GM23248 (cell line): ENCODE data around the gene RBX1. TPM values are rescaled to one million over a fixed set of nuclear protein-coding genes. Genes with fewer than 3 reads are reported as not detected.

Experiments used
- DNase-seq: peaks from one replicate; pipeline ENCODE4 v3.0.0-alpha.2; 2015
- H2AFZ ChIP-seq: fragments of 200-600 bp; sonication (generic); 2 replicates; pipeline ENCODE4 v1.6.1; 2016; ENCODE audit warnings: antibody characterized with exemption
- H3F3A ChIP-seq: fragments of 200-600 bp; sonication (generic); 2 replicates; pipeline ENCODE4 v1.6.1; 2016; ENCODE audit warnings: mild to moderate bottlenecking, antibody characterized with exemption, mixed run types; ENCODE audit not compliant: insufficient read depth
- H3K27ac ChIP-seq: fragments of 200-600 bp; sonication (generic); 2 replicates; pipeline ENCODE4 v1.5.1; 2016; ENCODE audit warnings: mild to moderate bottlenecking
- H3K27me3 ChIP-seq: fragments of 200-600 bp; sonication (generic); replicated peaks from 2 replicates; pipeline ENCODE4 v1.6.1; 2016; ENCODE audit warnings: mild to moderate bottlenecking; ENCODE audit not compliant: insufficient read depth
- H3K36me3 ChIP-seq: fragments of 200-600 bp; sonication (generic); 2 replicates; pipeline ENCODE4 v1.6.1; 2016; ENCODE audit warnings: low read depth, mild to moderate bottlenecking
- H3K4me1 ChIP-seq: fragments of 200-600 bp; sonication (generic); 2 replicates; pipeline ENCODE4 v1.6.1; 2016; ENCODE audit warnings: mild to moderate bottlenecking; ENCODE audit not compliant: insufficient read depth
- H3K4me2 ChIP-seq: fragments of 200-600 bp; sonication (generic); one replicate; pipeline ENCODE4 v1.6.1; 2016; ENCODE audit warnings: mild to moderate bottlenecking; ENCODE audit not compliant: unreplicated experiment
- H3K4me3 ChIP-seq: fragments of 200-600 bp; sonication (generic); 2 replicates; pipeline ENCODE4 v1.5.1; 2016; ENCODE audit warnings: mild to moderate bottlenecking
- H3K79me2 ChIP-seq: fragments of 200-600 bp; sonication (generic); 2 replicates; pipeline ENCODE4 v1.6.1; 2016; ENCODE audit warnings: mild to moderate bottlenecking; ENCODE audit not compliant: insufficient read depth
- H3K9ac ChIP-seq: fragments of 200-600 bp; sonication (generic); 2 replicates; pipeline ENCODE4 v1.6.1; 2016; ENCODE audit warnings: mild to moderate bottlenecking
- H3K9me2 ChIP-seq: fragments of 200-600 bp; sonication (generic); 2 replicates; pipeline ENCODE4 v1.6.1; 2016; ENCODE audit warnings: mixed run types, mild to moderate bottlenecking, moderate library complexity; ENCODE audit not compliant: insufficient read depth
- H3K9me3 ChIP-seq: fragments of 200-600 bp; sonication (generic); one replicate; pipeline ENCODE4 v1.6.1; 2017; ENCODE audit warnings: low read depth
- H4K20me1 ChIP-seq: fragments of 200-600 bp; sonication (generic); 2 replicates; pipeline ENCODE4 v1.6.0; 2016; ENCODE audit not compliant: insufficient read depth
- EZH2 ChIP-seq: fragments of 200-600 bp; sonication (generic); IDR thresholded peaks from 2 replicates; pipeline ENCODE4 v1.6.1; 2018; ENCODE audit warnings: antibody characterized with exemption, mild to moderate bottlenecking; ENCODE audit not compliant: insufficient read depth, poor library complexity, severe bottlenecking
- EZH2phosphoT487 ChIP-seq: fragments of 200-600 bp; sonication (generic); IDR thresholded peaks from 2 replicates; pipeline ENCODE4 v1.6.1; 2018; ENCODE audit warnings: antibody characterized with exemption, moderate library complexity, mild to moderate bottlenecking, low read depth; ENCODE audit not compliant: insufficient read depth
- WGBS, 2 experiments: methylation state at CpG; one replicate each; pipeline ENCODE4 v1.1.6; 2015 to 2017; ENCODE audit warnings: low lambda C conversion rate in 2 of 2, low coverage in 1 of 2; ENCODE audit errors: missing lambda C conversion rate in 2 of 2; 5-methylcytosine and 5-hydroxymethylcytosine counted together
- in situ Hi-C: fragments of 300-500 bp; cut with MboI; formaldehyde crosslinking; loops from 2 replicates; pipeline ENCODE4 v1.15.0; 2020
- polyA plus RNA-seq: library from polyadenylated mRNA; unstranded; fragments of >200 nt; fragmentation: Nextera tagmentation; extraction: Ambion mirVana; gene quantifications from 2 replicates; pipeline ENCODE4 v1.2.1, GENCODE V29; 2016
- total RNA-seq: library from RNA; depleted of rRNA; stranded (reverse); fragments of >200 nt; shearing (Covaris generic); gene quantifications from 2 replicates; pipeline ENCODE4 v1.2.3, GENCODE V29; 2014

Gene RBX1
- total and polyA plus RNA-seq, 2 experiments from 2014 or later = 45.9 to 222 TPM

- Histone ChIP-seq H3K27ac (no peak overlapping the region), H3K27me3 (no peaks in the 10 kb centered on the region), H3F3A (peaks cover 11% of the 10 kb centered on the region; the same call in 1 of the 2 replicates), H3K9ac (no peak overlapping the region), H2AFZ (no peak overlapping the region), H3K4me1 (no peaks in the 10 kb centered on the region), H3K4me2 (no peak overlapping the region), H3K79me2 (0 out of 2 replicates have a peak, but pooled peaks cover 4% of the 10 kb centered on the region), H4K20me1 (no peaks in the 10 kb centered on the region), H3K36me3 (peaks cover 28% of the 10 kb centered on the region), H3K4me3 (no peak overlapping the region), H3K9me3 (no peaks in the 10 kb centered on the region), H3K9me2 (no peaks in the 10 kb centered on the region)
- no peak for DNase-seq
- in situ Hi-C loops = no loop called here
- WGBS, 2 experiments = 93 to 95% methylated on average over 9 to 13 of the region's 13 CpGs
- no peak for TF ChIP-seq EZH2
- no peak for TF ChIP-seq EZH2phosphoT487
Measured at GRCh38 chr22:40973144-40973543, 22.0 kb downstream of the RBX1 start.

- Histone ChIP-seq H3K4me3 (no peak overlapping the region), H2AFZ (no peak overlapping the region), H3K9me3 (no peaks in the 10 kb centered on the region), H3K36me3 (peaks cover 12% of the 10 kb centered on the region; the same call in 1 of the 2 replicates), H3K79me2 (0 out of 2 replicates have a peak, but pooled peaks cover 2% of the 10 kb centered on the region), H3K27me3 (no peaks in the 10 kb centered on the region), H3F3A (peaks cover 11% of the 10 kb centered on the region; the same call in 1 of the 2 replicates), H4K20me1 (no peaks in the 10 kb centered on the region), H3K9me2 (no peaks in the 10 kb centered on the region), H3K27ac (no peak overlapping the region), H3K4me1 (no peaks in the 10 kb centered on the region), H3K4me2 (peak overlapping the region; percentile 35), H3K9ac (no peak overlapping the region)
- in situ Hi-C loops = no loop called here
- peak; percentile 64 for DNase-seq
- no peak for TF ChIP-seq EZH2phosphoT487
- 3 to 9% methylated on average over 1 of the region's 1 CpG for WGBS, 2 experiments
Measured at GRCh38 chr22:40975366-40975765, 24.2 kb downstream of the RBX1 start.

GRCh38 chr22:40976866-40977700 is 25.9 kb downstream of the RBX1 start:
- peaks cover 11% of the 10 kb centered on the region; the same call in 1 of the 2 replicates for H3F3A ChIP-seq
- H3K9me2 ChIP-seq = no peaks in the 10 kb centered on the region
- H3K27me3 ChIP-seq = no peaks in the 10 kb centered on the region
- no peaks in the 10 kb centered on the region for H4K20me1 ChIP-seq
- H3K36me3 ChIP-seq = peaks cover 7% of the 10 kb centered on the region; the same call in 1 of the 2 replicates
- no peak overlapping the region for H2AFZ ChIP-seq
- in situ Hi-C loops = no loop called here
- H3K79me2 ChIP-seq = no peaks in the 10 kb centered on the region
- H3K4me2 ChIP-seq = no peak overlapping the region
- WGBS, 2 experiments = 90 to 91% methylated on average over 18 of the region's 18 CpGs
- DNase-seq = no peak
- no peak overlapping the region for H3K4me3 ChIP-seq
- H3K27ac ChIP-seq = no peak overlapping the region
- H3K9ac ChIP-seq = no peak overlapping the region
- no peaks in the 10 kb centered on the region for H3K9me3 ChIP-seq
- no peaks in the 10 kb centered on the region for H3K4me1 ChIP-seq
- TF ChIP-seq EZH2phosphoT487 (no peak), EZH2 (no peak)

- in situ Hi-C loops = no loop called here
- no peak for TF ChIP-seq EZH2phosphoT487
- no peak for TF ChIP-seq EZH2
- no peak overlapping the region for H3K9ac ChIP-seq
- no peaks in the 10 kb centered on the region for H3K9me2 ChIP-seq
- no peak overlapping the region for H3K4me2 ChIP-seq
- no peaks in the 10 kb centered on the region for H3K4me1 ChIP-seq
- no peaks in the 10 kb centered on the region for H3K27me3 ChIP-seq
- no peaks in the 10 kb centered on the region for H4K20me1 ChIP-seq
- H3K36me3 ChIP-seq = no peaks in the 10 kb centered on the region
- no peak overlapping the region for H3K27ac ChIP-seq
- H3K9me3 ChIP-seq = no peaks in the 10 kb centered on the region
- no peaks in the 10 kb centered on the region for H3K79me2 ChIP-seq
- H3K4me3 ChIP-seq = no peak overlapping the region
- WGBS, 2 experiments = 97 to 98% methylated on average over 7 of the region's 7 CpGs
- no peak for DNase-seq
- H3F3A ChIP-seq = peaks cover 4% of the 10 kb centered on the region; the same call in 1 of the 2 replicates
- no peak overlapping the region for H2AFZ ChIP-seq
Measured at GRCh38 chr22:40979198-40979597, 28.0 kb downstream of the RBX1 start.
